ENCODE results near the gene RAP1GAP.

Gene RAP1GAP

GRCh38 chr1:21547876-21548275 is 121.3 kb downstream of the RAP1GAP start:
- FAIRE-seq, result no peak
- DNase-seq (ENCODE audit: low spot score), result no peak

All from RCC 7860 (cell line).